Stimulated activated CD4-positive, alpha-beta T cell treated with anti-CD3 and anti-CD28 coated beads, Interleukin-12 subunit alpha, Interleukin-12 subunit beta, amount 100 ng/mL, for 4 hours (primary cell): ENCODE data around the gene CAMKMT.

Experiments
- DNase-seq: peaks from one replicate; pipeline ENCODE4 v3.0.0-alpha.2; 2020

Gene CAMKMT

GRCh38 chr2:44779793-44780192 lies 418.0 kb downstream of the CAMKMT start:
- DNase-seq = no peak

GRCh38 chr2:44780406-44780805 lies 418.7 kb downstream of the CAMKMT start:
- DNase-seq = no peak

GRCh38 chr2:44785433-44785832 lies 423.7 kb downstream of the CAMKMT start:
- no peak for DNase-seq

- no peak for DNase-seq
Measured at GRCh38 chr2:44786045-44786816, 424.5 kb downstream of the CAMKMT start.

GRCh38 chr2:44786817-44787214 lies 425.1 kb downstream of the CAMKMT start:
- no peak for DNase-seq

GRCh38 chr2:44787663-44788062 lies 425.9 kb downstream of the CAMKMT start:
- no peak for DNase-seq

- DNase-seq = no peak
Measured at GRCh38 chr2:44789446-44789845, 427.7 kb downstream of the CAMKMT start.

- DNase-seq = no peak
Measured at GRCh38 chr2:44789971-44790721, 428.4 kb downstream of the CAMKMT start.

- DNase-seq = no peak
Measured at GRCh38 chr2:44793322-44793870, 431.6 kb downstream of the CAMKMT start.

- DNase-seq = no peak
Measured at GRCh38 chr2:44796771-44797170, 435.0 kb downstream of the CAMKMT start.

GRCh38 chr2:44798139-44798659 lies 436.5 kb downstream of the CAMKMT start:
- no peak for DNase-seq

- DNase-seq = no peak
Measured at GRCh38 chr2:44799105-44799504, 437.4 kb downstream of the CAMKMT start.

- DNase-seq = no peak
Measured at GRCh38 chr2:44799754-44800153, 438.0 kb downstream of the CAMKMT start.

- DNase-seq = no peak
Measured at GRCh38 chr2:44801289-44801840, 439.6 kb downstream of the CAMKMT start.

- no peak for DNase-seq
Measured at GRCh38 chr2:44801841-44802776, 440.4 kb downstream of the CAMKMT start.

- DNase-seq = no peak
Measured at GRCh38 chr2:44802777-44803424, 441.2 kb downstream of the CAMKMT start.

- DNase-seq = no peak
Measured at GRCh38 chr2:44804406-44805265, 442.9 kb downstream of the CAMKMT start.

- no peak for DNase-seq
Measured at GRCh38 chr2:44805401-44806235, 443.9 kb downstream of the CAMKMT start.

GRCh38 chr2:44807201-44808025 lies 445.7 kb downstream of the CAMKMT start:
- no peak for DNase-seq
